Spleen (tissue), 7 donors: ENCODE measurements around the gene RAB11FIP4.

Source experiments
- POLR2A ChIP-seq, 3 donors: fragments of 450-650 bp; IDR thresholded peaks; one replicate each; pipeline ENCODE4 v1.5.1; 2017; ENCODE audit warnings: antibody characterized with exemption in 3 of 3, mild to moderate bottlenecking in 1 of 3
- TF ChIP-seq, protein P1 (sequence below), 11 experiments: fragments of 200-600 bp in 7 of 11; fragments of 450-650 bp in 4 of 11; sonication (generic) in 4 of 11; IDR thresholded peaks in 8 of 11; conservative IDR thresholded peaks in 3 of 11; 1 replicate in 7 of 11; 2 replicates in 4 of 11; pipeline versions ENCODE4 v1.4.0 to v1.8.0; 2016 to 2021; ENCODE audit warnings: antibody characterized with exemption in 11 of 11, inconsistent platforms in 4 of 11, mild to moderate bottlenecking in 1 of 11
- donor health status: DM: no; HTN: no; CAD: no; lungs with moderate emphysema.
- donor health status: DM: no; HTN: no; CAD: no.
- donor health status: DM: no; HTN: no; CAD: no.

- TF ChIP-seq, protein P1, sequence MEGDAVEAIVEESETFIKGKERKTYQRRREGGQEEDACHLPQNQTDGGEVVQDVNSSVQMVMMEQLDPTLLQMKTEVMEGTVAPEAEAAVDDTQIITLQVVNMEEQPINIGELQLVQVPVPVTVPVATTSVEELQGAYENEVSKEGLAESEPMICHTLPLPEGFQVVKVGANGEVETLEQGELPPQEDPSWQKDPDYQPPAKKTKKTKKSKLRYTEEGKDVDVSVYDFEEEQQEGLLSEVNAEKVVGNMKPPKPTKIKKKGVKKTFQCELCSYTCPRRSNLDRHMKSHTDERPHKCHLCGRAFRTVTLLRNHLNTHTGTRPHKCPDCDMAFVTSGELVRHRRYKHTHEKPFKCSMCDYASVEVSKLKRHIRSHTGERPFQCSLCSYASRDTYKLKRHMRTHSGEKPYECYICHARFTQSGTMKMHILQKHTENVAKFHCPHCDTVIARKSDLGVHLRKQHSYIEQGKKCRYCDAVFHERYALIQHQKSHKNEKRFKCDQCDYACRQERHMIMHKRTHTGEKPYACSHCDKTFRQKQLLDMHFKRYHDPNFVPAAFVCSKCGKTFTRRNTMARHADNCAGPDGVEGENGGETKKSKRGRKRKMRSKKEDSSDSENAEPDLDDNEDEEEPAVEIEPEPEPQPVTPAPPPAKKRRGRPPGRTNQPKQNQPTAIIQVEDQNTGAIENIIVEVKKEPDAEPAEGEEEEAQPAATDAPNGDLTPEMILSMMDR (IDR thresholded peaks at IDR 0.05 in 8 of 11, conservative IDR thresholded peaks at IDR 0.05 in 3 of 11) = no peak
- TF ChIP-seq POLR2A (IDR thresholded peaks at IDR 0.05) = no peak
Observed at GRCh38 chr17:31553506-31553905, 162.0 kb downstream of the RAB11FIP4 start.
